EL (cell line): ENCODE measurements around the gene LRP6.
A peak's percentile ranks its signal among the peaks of the same experiment; 100 is the strongest.
"Not testable (repeated sequence)": the region's sequence is repeated elsewhere in the genome, so short reads cannot be mapped to it uniquely, and the experiment has no call there.

Experiments used
- DNase-seq: peaks from one replicate; pipeline ENCODE4 v3.0.0-alpha.2; 2016

The LRP6 gene

GRCh38 chr12:12176402-12176801, 90.4 kb downstream of the LRP6 start:
- no peak for DNase-seq

DNA sequence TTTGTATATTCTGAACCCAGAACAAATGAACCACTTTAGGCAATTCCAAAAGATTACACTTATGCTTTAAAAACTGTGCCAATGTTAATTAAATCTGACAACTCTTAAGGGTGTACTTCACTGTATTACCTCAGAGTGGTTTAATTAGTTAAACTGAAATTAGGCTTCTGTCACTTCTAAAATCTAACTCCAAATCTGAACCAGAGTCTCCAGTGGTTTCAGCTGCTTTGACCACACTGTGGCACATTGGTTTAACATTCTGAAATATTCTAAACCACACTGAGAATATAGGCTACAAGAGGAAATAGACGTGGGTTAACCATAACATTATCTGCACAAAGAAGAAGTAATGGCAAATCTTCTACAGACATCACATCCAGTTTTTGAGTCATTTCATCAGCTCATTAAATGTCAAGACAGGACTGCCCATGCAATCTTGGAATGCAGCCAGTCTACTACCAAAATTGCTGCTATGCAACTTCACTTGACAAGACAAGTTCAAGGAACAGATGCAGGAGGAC, 94.8 kb downstream of the LRP6 start:
- peak; percentile 55 for DNase-seq

DNA sequence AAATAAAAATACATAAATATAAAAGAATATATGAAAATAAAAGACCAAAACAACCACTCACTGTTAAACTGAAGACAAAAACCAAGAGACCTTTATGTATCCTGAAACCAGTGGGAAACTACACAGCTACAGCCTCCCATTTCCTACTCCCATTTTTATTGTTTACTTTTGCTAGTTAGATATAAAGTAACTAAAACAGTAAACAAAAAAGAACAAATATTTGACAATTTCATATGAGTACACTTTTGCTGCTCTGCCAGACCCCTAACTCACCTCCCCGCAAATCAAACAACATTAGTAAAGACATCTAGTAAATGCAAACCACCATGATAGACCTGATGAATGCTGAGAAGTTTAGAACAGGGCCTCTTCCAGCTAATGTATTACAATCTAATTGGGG, 99.0 kb downstream of the LRP6 start:
- no peak for DNase-seq

- DNase-seq, result no peak
Measured at GRCh38 chr12:12166751-12167150, 100.1 kb downstream of the LRP6 start.

- peak; percentile 31 for DNase-seq
Measured at GRCh38 chr12:12159988-12160387, 106.9 kb downstream of the LRP6 start.

- DNase-seq, result no peak
Measured at GRCh38 chr12:12158858-12159257, 108.0 kb downstream of the LRP6 start.

DNA sequence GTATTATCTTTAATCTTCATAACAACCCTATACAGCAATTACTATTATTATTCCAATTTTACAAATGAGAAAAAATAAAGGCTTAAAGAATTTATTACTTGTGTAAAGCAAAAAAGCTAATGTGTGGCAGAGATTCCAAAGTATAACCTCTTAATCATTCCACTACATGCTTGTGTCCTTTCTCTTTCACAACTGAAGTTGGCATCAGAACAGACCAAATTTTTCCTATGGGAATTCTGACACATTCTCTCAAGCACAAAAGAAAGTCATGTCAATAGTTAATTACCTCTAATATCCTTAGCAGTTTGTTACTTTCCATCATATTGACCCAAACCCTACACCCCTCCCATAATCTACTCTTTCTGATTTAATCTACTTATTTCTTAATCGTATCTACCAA, 109.4 kb downstream of the LRP6 start:
- no peak for DNase-seq

- no peak for DNase-seq
Measured at GRCh38 chr12:12156828-12157227, 110.0 kb downstream of the LRP6 start.

- DNase-seq, result no peak
Measured at GRCh38 chr12:12156116-12156515, 110.7 kb downstream of the LRP6 start.

- no peak for DNase-seq
Measured at GRCh38 chr12:12153596-12153995, 113.2 kb downstream of the LRP6 start.

GRCh38 chr12:12147111-12147510, 119.7 kb downstream of the LRP6 start:
- DNase-seq, result no peak

- DNase-seq, result not testable (repeated sequence)
Measured at GRCh38 chr12:12144531-12144930, 122.3 kb downstream of the LRP6 start.

DNA sequence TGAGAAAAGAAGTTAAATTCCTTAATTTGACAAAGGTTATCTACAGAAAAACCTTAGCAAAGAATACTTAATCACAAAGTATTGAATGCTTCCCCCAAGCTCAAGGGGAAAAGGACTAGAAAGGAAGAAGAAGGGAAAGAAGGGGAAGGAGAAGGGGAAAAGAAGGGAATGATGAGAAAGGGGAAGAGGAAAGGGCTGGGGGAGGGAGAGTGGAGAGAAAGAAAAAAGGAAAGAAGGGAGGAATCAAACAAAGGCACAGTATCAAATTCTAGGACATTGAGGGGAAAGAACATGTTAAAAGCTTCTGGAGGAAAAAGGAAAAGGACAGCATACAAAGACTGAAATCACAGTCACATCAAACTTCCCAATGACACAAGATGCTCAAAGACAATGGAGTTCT, 125.8 kb downstream of the LRP6 start:
- no peak for DNase-seq

DNA sequence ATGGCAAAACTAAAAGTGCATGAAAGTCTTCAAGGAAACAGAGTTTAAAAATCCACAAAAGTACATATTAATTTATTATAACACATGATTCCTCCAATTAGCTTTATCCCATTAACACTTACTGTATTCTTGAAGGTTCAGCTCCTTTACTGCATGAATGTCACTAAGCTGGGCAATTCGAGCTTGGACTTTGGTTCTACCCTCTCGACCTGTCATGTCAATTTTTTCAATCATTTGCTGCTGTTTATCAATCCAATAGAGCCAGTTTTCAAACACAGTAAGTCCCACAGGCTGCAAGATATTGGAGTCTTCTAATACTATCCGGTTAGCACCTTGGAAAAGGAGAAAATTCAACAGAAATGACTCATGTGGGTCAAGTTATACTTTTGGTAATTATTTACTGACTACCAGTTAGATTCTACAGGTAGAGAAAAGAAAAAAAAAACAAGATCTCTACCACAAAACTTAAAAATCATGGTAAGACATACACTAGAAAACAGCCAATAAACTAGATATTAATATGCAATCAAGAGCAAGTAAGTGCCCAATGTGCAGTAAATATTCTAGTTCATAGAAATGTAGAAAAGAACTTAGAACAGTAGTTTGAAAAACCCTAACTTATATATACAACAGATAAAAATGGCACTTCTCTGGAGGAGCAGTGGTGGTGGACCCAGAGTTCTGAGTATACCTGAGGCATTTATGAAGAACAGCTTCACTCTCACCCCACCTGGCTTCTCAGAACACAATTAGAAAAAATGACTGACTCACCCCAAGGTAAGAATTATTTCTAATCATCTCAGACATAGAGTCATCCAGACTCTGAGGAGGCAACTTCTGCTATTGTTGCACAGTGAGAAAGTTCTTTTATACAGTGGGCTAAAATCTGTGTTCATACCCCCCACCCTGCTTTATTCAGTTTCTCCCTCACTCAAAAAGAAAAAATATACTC, 128.4 kb downstream of the LRP6 start:
- no peak for DNase-seq

- DNase-seq, result no peak
Measured at GRCh38 chr12:12133785-12134184, 133.1 kb downstream of the LRP6 start.

DNA sequence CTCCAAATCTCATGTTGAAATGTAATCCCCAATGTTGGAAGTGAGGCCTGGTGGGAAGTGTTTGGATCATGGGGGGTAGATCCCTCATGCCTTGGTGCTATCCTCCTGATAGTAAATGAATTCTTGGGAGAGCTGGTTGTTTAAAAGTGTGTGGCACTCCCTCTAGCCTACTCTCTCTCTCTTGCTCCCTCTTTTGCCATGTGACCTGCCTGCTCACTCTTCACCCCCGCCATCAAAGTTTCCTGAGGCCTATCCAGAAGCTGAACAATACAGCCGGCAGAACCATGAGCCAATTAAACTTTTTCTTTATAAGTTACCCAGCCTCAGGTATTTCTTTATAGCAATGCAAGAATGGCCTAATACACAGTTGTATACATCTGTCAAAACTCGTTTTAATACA, 133.6 kb downstream of the LRP6 start:
- no peak for DNase-seq

- DNase-seq, result no peak
Measured at GRCh38 chr12:12128670-12129069, 138.2 kb downstream of the LRP6 start.

DNA sequence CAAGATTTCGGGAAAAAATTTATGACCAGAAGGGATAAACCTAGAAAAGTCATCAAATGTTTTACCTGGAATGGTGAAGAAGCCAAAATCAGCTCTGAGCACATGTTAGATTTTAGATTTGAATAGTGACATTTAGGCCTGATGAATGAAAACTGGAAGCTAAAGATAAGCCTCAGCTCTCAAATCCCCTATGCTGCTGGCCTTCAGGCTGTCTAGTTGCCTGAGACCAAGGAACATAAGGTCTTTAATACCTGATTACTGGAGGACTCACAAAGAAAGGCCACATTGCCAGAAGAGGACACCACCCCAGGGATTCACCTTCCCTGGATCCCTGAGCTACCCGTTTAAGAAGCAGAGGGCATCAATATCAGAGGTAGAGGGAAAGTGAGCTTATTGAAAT, 139.5 kb downstream of the LRP6 start:
- no peak for DNase-seq

DNA sequence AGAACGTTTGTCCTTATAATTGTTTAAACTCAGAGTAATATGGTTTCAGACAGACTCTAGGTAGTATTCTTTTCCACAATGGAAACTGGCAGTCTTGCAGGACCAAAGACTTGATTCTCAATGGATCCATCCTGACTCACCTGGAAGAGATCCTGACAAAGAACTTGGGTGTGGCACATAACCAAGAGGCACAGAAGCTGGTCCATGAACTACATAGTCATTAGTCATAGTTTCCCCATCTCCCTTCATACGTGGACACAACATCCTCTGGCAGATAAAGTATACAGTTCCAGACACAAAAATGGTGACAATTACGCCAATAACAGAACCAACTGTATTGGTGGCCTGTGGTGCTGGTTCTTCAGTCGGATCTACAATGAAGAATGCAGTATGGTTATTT, 140.3 kb downstream of the LRP6 start:
- DNase-seq, result no peak

DNA sequence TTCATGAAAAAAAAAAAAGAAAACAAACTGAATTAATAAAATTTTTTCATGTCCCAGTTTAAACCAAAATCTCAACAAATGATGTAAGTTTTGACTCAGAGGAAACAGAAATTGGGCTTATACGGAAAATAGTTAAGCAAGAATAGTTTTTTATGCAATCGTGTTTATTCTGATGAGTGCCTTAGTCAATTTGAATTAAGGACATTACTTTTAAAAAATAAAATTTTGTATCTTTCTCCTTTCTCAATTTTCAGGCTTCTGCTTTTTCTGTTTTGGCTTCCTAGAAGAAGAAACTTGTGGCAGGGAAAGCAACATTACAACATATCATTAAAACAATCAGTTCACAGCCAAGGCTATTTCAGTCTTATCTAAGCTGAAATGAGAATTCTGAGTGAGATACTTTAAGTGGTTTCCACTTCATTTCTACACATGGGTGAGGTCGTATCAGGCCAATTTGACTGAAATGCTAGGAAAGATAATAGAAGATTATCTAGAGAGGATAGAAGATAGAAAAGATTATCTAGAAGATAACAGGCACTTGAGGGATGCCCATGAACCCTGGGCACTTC, 143.7 kb downstream of the LRP6 start:
- DNase-seq, result no peak

- DNase-seq, result no peak
Measured at GRCh38 chr12:12121061-12121460, 145.8 kb downstream of the LRP6 start.

DNA sequence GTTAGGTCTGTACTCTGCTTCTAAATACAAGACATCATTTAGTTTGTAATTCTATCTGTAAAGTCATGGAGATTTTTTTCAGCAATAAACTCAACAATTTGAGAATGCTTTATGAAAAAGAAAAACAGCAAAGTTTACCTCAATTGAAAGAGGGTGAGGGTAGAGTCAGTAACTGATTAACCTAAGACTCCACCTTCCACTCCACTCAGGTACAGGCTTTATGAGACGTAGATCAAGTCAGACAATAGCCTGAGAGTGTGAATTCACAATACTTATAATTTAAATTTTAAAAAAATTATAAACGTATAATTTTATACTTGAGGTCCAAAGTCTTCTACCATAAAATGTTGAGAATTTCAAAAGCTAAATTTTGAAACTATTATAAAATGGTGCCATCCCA, 150.2 kb downstream of the LRP6 start:
- no peak for DNase-seq

DNA sequence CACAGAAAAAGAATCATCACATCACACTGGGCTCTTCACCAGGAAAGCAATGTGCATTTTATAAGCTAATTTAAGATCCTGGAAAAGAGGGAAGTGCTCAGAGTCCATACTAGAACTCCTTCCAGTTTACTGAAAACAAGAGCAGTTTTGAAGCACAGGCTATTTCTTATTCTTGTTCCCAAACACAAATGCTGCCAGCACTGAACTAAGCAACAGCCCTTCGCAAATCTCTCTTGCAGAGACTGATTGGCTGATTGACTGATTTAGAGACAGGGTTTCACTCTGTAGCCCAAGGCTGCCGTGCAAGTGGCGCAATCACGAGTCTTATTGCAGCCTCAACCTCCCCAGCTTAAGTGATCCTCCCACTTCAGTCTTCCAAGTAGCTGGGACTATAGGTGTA, 151.3 kb downstream of the LRP6 start:
- DNase-seq, result no peak

- DNase-seq, result not testable (repeated sequence)
Measured at GRCh38 chr12:12110923-12111555, 155.8 kb downstream of the LRP6 start.
